ENCODE results near the gene IPO4. TPM values are rescaled to one million over a fixed set of nuclear protein-coding genes. Genes with fewer than 3 reads are reported as not detected.

The IPO4 gene
- total and polyA plus RNA-seq, 9 donors, result 5.6 to 50.9 (median 33.5) TPM

GRCh38 chr14:24194186-24194872 is 5.7 kb upstream of the IPO4 start:
- Histone ChIP-seq H3K9me3 (no peaks in the 10 kb centered on the region), H3K36me3 (no peaks in the 10 kb centered on the region), H3K27me3 (no peaks in the 10 kb centered on the region), H3K27ac (peak overlapping the region in 1 of 2 donors; percentile 99), H3K4me3 (peak overlapping the region; percentile 97), H3K4me1 (ENCODE audit: insufficient read depth) (peaks cover 4% of the 10 kb centered on the region)
- no peak for DNase-seq
- intact Hi-C loops (cut with DNase I), result no loop called here
- no peak for TF ChIP-seq POLR2A (IDR thresholded peaks at IDR 0.05)
- no peak for TF ChIP-seq CTCF (IDR thresholded peaks at IDR 0.05)
- TF ChIP-seq EP300 (IDR thresholded peaks at IDR 0.05), result no peak
- WGBS, 3 donors, result 70 to 73% (median 73%) methylated on average over 7 of the region's 7 CpGs

- H3K9me3 ChIP-seq, result no peaks in the 10 kb centered on the region
- TF ChIP-seq CTCF (IDR thresholded peaks at IDR 0.05), result no peak
- no peak for TF ChIP-seq POLR2A (IDR thresholded peaks at IDR 0.05)
- no peak for TF ChIP-seq EP300 (IDR thresholded peaks at IDR 0.05)
- H3K4me3 ChIP-seq, result no peak overlapping the region
- DNase-seq, result no peak
- no peaks in the 10 kb centered on the region for H3K27me3 ChIP-seq
- intact Hi-C loops (cut with DNase I), result no loop called here
- no peak overlapping the region for H3K27ac ChIP-seq
- no peaks in the 10 kb centered on the region for H3K36me3 ChIP-seq
- peaks cover 4% of the 10 kb centered on the region for H3K4me1 ChIP-seq (ENCODE audit: insufficient read depth)
- WGBS, 3 donors, result 93 to 96% (median 95%) methylated on average over 15 of the region's 15 CpGs
Observed at GRCh38 chr14:24192933-24193332, 4.3 kb upstream of the IPO4 start.

GRCh38 chr14:24190416-24190815 is 1.8 kb upstream of the IPO4 start:
- H3K4me3 ChIP-seq, result no peak overlapping the region
- TF ChIP-seq EP300 (IDR thresholded peaks at IDR 0.05) (no peak), CTCF (IDR thresholded peaks at IDR 0.05) (no peak), POLR2A (IDR thresholded peaks at IDR 0.05) (no peak)
- WGBS, 3 donors, result 82 to 89% (median 87%) methylated on average over 10 of the region's 10 CpGs
- intact Hi-C loops (cut with DNase I), result no loop called here
- no peak for DNase-seq
- no peaks in the 10 kb centered on the region for H3K36me3 ChIP-seq
- H3K27ac ChIP-seq, result no peak overlapping the region
- H3K9me3 ChIP-seq, result no peaks in the 10 kb centered on the region
- no peaks in the 10 kb centered on the region for H3K27me3 ChIP-seq
- peaks cover 5% of the 10 kb centered on the region for H3K4me1 ChIP-seq (ENCODE audit: insufficient read depth)

- 88 to 95% (median 90%) methylated on average over 9 of the region's 9 CpGs for WGBS, 3 donors
- intact Hi-C loops (cut with DNase I), result no loop called here
Observed at GRCh38 chr14:24189460-24189859, 844 bp upstream of the IPO4 start.

More at GRCh38 chr14:24189460-24189859, 844 bp upstream of the IPO4 start:
- no peak for DNase-seq
- Histone ChIP-seq H3K4me1 (ENCODE audit: insufficient read depth) (peaks cover 2% of the 10 kb centered on the region), H3K9me3 (no peaks in the 10 kb centered on the region), H3K36me3 (no peaks in the 10 kb centered on the region), H3K27ac (no peak overlapping the region), H3K27me3 (no peaks in the 10 kb centered on the region), H3K4me3 (no peak overlapping the region)
- TF ChIP-seq CTCF (IDR thresholded peaks at IDR 0.05), result no peak
- TF ChIP-seq EP300 (IDR thresholded peaks at IDR 0.05), result no peak
- TF ChIP-seq POLR2A (IDR thresholded peaks at IDR 0.05), result no peak

Measured in ovary (tissue), 9 donors.